GM21529 (cell line): Measurements from ENCODE around the gene NTS.

Experiments
- ATAC-seq: cut with Tn5 transposase; IDR thresholded peaks from one replicate; pipeline ENCODE4 v1.9.1; 2021; ENCODE audit not compliant: unreplicated experiment

NTS gene

GRCh38 chr12:85874031-85874461 is at the start of gene NTS:
Gene NTS, plus strand, starts transcription at chr12:85874295. Its CDS starts 109 bp downstream, at chr12:85874404.
- ATAC-seq = peak; percentile 73

GRCh38 chr12:85825746-85826145 is 48.3 kb upstream of the NTS start:
- no peak for ATAC-seq

GRCh38 chr12:85828576-85828975 is 45.5 kb upstream of the NTS start:
- ATAC-seq = no peak

GRCh38 chr12:85829391-85829790 is 44.7 kb upstream of the NTS start:
- no peak for ATAC-seq

- no peak for ATAC-seq
Observed at GRCh38 chr12:85831327-85831990, 42.6 kb upstream of the NTS start.

- ATAC-seq = no peak
Observed at GRCh38 chr12:85833579-85833978, 40.5 kb upstream of the NTS start.

- no peak for ATAC-seq
Observed at GRCh38 chr12:85834378-85834777, 39.7 kb upstream of the NTS start.

GRCh38 chr12:85835426-85836196 is 38.5 kb upstream of the NTS start:
- no peak for ATAC-seq

- no peak for ATAC-seq
Observed at GRCh38 chr12:85836197-85837090, 37.7 kb upstream of the NTS start, which contains the start of gene RASSF9. Gene RASSF9, minus strand, starts transcription at chr12:85836409. Its CDS starts 208 bp downstream, at chr12:85836201.

GRCh38 chr12:85843606-85844310 is 30.3 kb upstream of the NTS start:
- no peak for ATAC-seq

GRCh38 chr12:85849344-85849743 is 24.8 kb upstream of the NTS start:
- no peak for ATAC-seq

- no peak for ATAC-seq
Observed at GRCh38 chr12:85855305-85855704, 18.8 kb upstream of the NTS start.

GRCh38 chr12:85856966-85857365 is 17.1 kb upstream of the NTS start:
- ATAC-seq = no peak

- no peak for ATAC-seq
Observed at GRCh38 chr12:85865890-85866289, 8.2 kb upstream of the NTS start.

- peak; percentile 97 for ATAC-seq
Observed at GRCh38 chr12:85866986-85867776, 6.9 kb upstream of the NTS start.

GRCh38 chr12:85872497-85873091 is 1.5 kb upstream of the NTS start:
- ATAC-seq = peak; percentile 88

- ATAC-seq = no peak
Observed at GRCh38 chr12:85877459-85877858, 3.4 kb downstream of the NTS start.

GRCh38 chr12:85883763-85884162 is 9.7 kb downstream of the NTS start:
- ATAC-seq = no peak

GRCh38 chr12:85894653-85895052 is 20.6 kb downstream of the NTS start:
- no peak for ATAC-seq
